Measurements from ENCODE around the gene ZSCAN10.
A peak's percentile ranks its signal among the peaks of the same experiment; 100 is the strongest.

ZSCAN10 gene

DNA sequence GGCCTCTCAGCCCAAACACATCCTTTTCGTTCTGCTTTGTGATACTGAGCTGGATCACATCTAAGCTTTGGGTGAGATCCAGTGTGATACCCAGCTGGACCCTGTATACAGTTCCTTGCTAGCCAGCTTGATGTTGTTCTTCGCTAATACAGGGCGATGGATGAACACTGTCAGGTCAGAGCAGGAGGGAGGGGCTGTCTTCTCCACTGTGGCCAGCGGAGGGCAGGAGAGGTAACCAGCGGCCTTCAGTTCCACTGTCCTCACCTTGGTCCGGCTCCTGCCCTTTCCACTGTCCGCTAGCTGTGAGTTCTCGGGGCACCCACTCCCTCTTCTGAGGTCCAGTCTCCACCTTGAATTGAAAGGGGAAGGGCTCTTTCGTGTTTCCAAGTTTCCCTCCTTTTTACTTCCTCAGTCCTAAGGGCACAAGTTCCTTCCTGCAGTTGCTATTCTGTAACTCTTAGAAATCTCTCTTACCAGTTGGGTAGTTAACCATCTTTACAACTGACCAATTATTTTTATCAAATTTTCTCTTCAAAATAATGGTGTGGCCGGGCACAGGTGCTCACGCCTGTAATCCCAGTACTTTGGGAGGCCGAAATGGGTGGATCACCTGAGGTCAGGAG is 32.8 kb upstream of the ZSCAN10 start:
- Histone ChIP-seq H3K36me3 (ENCODE audit: insufficient read depth, low read depth, low read length) (peaks cover 20% of the 10 kb centered on the region; the same call in 1 of the 2 replicates), H3K9ac (ENCODE audit: low read depth, low read length) (no peak overlapping the region), H3K9me3 (ENCODE audit: insufficient read depth, low read depth, low read length) (no peaks in the 10 kb centered on the region), H3K4me1 (ENCODE audit: insufficient read depth, low read length) (peaks cover 10% of the 10 kb centered on the region; the same call in 1 of the 2 replicates), H3K27ac (ENCODE audit: low read length) (no peak overlapping the region), H3K4me3 (ENCODE audit: low read length) (no peak overlapping the region), H3K27me3 (ENCODE audit: insufficient read depth, low read length) (no peaks in the 10 kb centered on the region)

- Histone ChIP-seq H3K4me1 (ENCODE audit: insufficient read depth, low read length) (peaks cover 12% of the 10 kb centered on the region), H3K27ac (ENCODE audit: low read length) (no peak overlapping the region), H3K36me3 (ENCODE audit: insufficient read depth, low read depth, low read length) (peaks cover 20% of the 10 kb centered on the region; the same call in 1 of the 2 replicates), H3K27me3 (ENCODE audit: insufficient read depth, low read length) (no peaks in the 10 kb centered on the region), H3K9me3 (ENCODE audit: insufficient read depth, low read depth, low read length) (no peaks in the 10 kb centered on the region), H3K4me3 (ENCODE audit: low read length) (no peak overlapping the region), H3K9ac (ENCODE audit: low read depth, low read length) (no peak overlapping the region)
These were observed 30.3 kb upstream of the ZSCAN10 start for GRCh38 chr16:3129137-3130131.

- Histone ChIP-seq H3K9me3 (ENCODE audit: insufficient read depth, low read depth, low read length) (no peaks in the 10 kb centered on the region), H3K4me1 (ENCODE audit: insufficient read depth, low read length) (peaks cover 9% of the 10 kb centered on the region), H3K4me3 (ENCODE audit: low read length) (peak overlapping the region; percentile 33), H3K9ac (ENCODE audit: low read depth, low read length) (no peak overlapping the region; the same call in 1 of the 2 replicates), H3K36me3 (ENCODE audit: insufficient read depth, low read depth, low read length) (peaks cover 20% of the 10 kb centered on the region; the same call in 1 of the 2 replicates), H3K27ac (ENCODE audit: low read length) (no peak overlapping the region), H3K27me3 (ENCODE audit: insufficient read depth, low read length) (no peaks in the 10 kb centered on the region)
These were observed 28.7 kb upstream of the ZSCAN10 start for GRCh38 chr16:3127745-3128144.

DNA sequence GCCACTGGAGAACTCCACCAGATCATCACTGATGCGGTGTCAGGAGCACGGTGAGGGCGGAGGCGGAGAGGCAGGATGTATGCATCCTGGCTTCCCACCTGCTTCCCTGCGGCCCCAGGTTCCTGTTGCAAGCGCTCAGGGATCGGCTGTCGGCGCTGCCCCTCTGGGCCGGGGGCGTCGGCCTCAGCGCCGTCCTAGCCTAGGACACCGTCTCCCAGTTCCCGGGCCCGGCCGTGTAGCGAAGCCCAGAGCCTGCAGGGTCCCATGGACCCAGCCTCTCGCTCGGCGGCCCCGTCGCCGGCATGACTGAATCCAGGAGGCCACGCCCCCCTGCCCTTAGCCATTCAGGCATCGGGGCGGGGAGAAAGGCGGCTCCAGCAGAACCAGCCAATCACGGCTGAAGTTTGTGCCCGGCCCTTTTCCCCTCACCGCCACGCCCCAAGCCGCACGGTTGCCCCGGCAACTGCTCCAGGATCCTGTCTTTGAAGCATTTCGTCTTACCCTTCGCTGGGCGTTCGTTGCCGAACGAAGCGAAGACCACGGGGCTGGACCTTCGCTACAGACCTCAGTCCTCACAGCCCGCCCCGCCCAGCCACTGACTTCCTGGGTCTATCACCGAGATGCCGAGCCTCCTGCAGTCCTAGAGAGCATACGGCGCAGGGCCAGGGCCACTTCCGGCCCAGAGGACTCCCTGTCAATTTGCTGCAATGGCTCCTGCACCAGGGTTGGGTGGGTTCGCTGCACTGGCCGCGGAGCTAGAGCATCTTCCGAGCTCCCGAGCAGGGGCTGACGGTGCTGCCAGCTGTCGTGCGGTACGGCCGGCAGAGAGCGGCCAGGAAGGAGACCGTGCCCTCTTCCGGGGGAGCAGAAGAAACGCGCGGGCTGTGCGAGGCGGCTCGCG is 25.1 kb upstream of the ZSCAN10 start:
- Histone ChIP-seq H3K4me3 (ENCODE audit: low read length) (peak overlapping the region; percentile 76), H3K27me3 (ENCODE audit: insufficient read depth, low read length) (no peaks in the 10 kb centered on the region), H3K9ac (ENCODE audit: low read depth, low read length) (peak overlapping the region; percentile 57; the same call in 1 of the 2 replicates), H3K27ac (ENCODE audit: low read length) (no peak overlapping the region), H3K9me3 (ENCODE audit: insufficient read depth, low read depth, low read length) (no peaks in the 10 kb centered on the region), H3K36me3 (ENCODE audit: insufficient read depth, low read depth, low read length) (peaks cover 17% of the 10 kb centered on the region), H3K4me1 (ENCODE audit: insufficient read depth, low read length) (peaks cover 9% of the 10 kb centered on the region)

GRCh38 chr16:3122926-3123570 is 24.0 kb upstream of the ZSCAN10 start:
- Histone ChIP-seq H3K36me3 (ENCODE audit: insufficient read depth, low read depth, low read length) (peaks cover 23% of the 10 kb centered on the region), H3K27me3 (ENCODE audit: insufficient read depth, low read length) (no peaks in the 10 kb centered on the region), H3K9me3 (ENCODE audit: insufficient read depth, low read depth, low read length) (no peaks in the 10 kb centered on the region), H3K4me1 (ENCODE audit: insufficient read depth, low read length) (peaks cover 9% of the 10 kb centered on the region), H3K27ac (ENCODE audit: low read length) (no peak overlapping the region), H3K9ac (ENCODE audit: low read depth, low read length) (no peak overlapping the region), H3K4me3 (ENCODE audit: low read length) (no peak overlapping the region; the same call in 1 of the 2 replicates)

- no peak overlapping the region for H3K9ac ChIP-seq (ENCODE audit: low read depth, low read length)
- peaks cover 25% of the 10 kb centered on the region for H3K36me3 ChIP-seq (ENCODE audit: insufficient read depth, low read depth, low read length)
- no peak overlapping the region for H3K27ac ChIP-seq (ENCODE audit: low read length)
These were observed 22.9 kb upstream of the ZSCAN10 start for GRCh38 chr16:3121851-3122467.

DNA sequence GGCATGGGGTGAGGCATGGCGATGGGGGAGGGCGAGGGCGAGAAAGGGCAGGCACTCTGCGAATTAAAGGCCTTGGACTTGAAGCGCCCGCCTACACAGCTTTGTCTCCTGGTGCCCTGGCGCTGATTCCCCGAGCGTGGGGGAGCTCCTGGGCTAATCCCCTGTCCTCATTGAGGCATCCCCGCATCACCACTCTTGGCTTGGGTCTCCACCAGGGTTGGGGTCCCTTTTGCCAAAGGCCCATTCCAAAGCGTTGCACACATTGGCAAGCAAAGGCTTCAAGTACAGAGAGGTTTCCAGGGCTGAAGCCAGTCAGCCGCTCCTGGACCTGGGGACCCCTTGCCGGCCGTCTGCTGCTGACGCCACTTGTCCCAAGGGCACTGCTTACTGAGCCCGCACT is 21.3 kb upstream of the ZSCAN10 start:
- H3K4me1 ChIP-seq (ENCODE audit: insufficient read depth, low read length), result no peaks in the 10 kb centered on the region
- no peaks in the 10 kb centered on the region for H3K9me3 ChIP-seq (ENCODE audit: insufficient read depth, low read depth, low read length)
- no peak overlapping the region for H3K4me3 ChIP-seq (ENCODE audit: low read length)
- no peak overlapping the region for H3K27ac ChIP-seq (ENCODE audit: low read length)
- H3K9ac ChIP-seq (ENCODE audit: low read depth, low read length), result no peak overlapping the region
- H3K27me3 ChIP-seq (ENCODE audit: insufficient read depth, low read length), result no peaks in the 10 kb centered on the region
- H3K36me3 ChIP-seq (ENCODE audit: insufficient read depth, low read depth, low read length), result peaks cover 37% of the 10 kb centered on the region

More at GRCh38 chr16:3121851-3122467, 22.9 kb upstream of the ZSCAN10 start:
- Histone ChIP-seq H3K9me3 (ENCODE audit: insufficient read depth, low read depth, low read length) (no peaks in the 10 kb centered on the region), H3K4me1 (ENCODE audit: insufficient read depth, low read length) (peaks cover 2% of the 10 kb centered on the region; the same call in 1 of the 2 replicates), H3K27me3 (ENCODE audit: insufficient read depth, low read length) (no peaks in the 10 kb centered on the region), H3K4me3 (ENCODE audit: low read length) (no peak overlapping the region)

- Histone ChIP-seq H3K4me3 (ENCODE audit: low read length) (no peak overlapping the region), H3K36me3 (ENCODE audit: insufficient read depth, low read depth, low read length) (peaks cover 42% of the 10 kb centered on the region), H3K27ac (ENCODE audit: low read length) (no peak overlapping the region), H3K4me1 (ENCODE audit: insufficient read depth, low read length) (no peaks in the 10 kb centered on the region), H3K9ac (ENCODE audit: low read depth, low read length) (no peak overlapping the region), H3K27me3 (ENCODE audit: insufficient read depth, low read length) (no peaks in the 10 kb centered on the region), H3K9me3 (ENCODE audit: insufficient read depth, low read depth, low read length) (no peaks in the 10 kb centered on the region)
These were observed 20.8 kb upstream of the ZSCAN10 start for GRCh38 chr16:3119701-3120408.

- Histone ChIP-seq H3K4me3 (ENCODE audit: low read length) (no peak overlapping the region), H3K4me1 (ENCODE audit: insufficient read depth, low read length) (no peaks in the 10 kb centered on the region), H3K27me3 (ENCODE audit: insufficient read depth, low read length) (no peaks in the 10 kb centered on the region), H3K9me3 (ENCODE audit: insufficient read depth, low read depth, low read length) (no peaks in the 10 kb centered on the region), H3K27ac (ENCODE audit: low read length) (no peak overlapping the region), H3K9ac (ENCODE audit: low read depth, low read length) (no peak overlapping the region), H3K36me3 (ENCODE audit: insufficient read depth, low read depth, low read length) (peaks cover 46% of the 10 kb centered on the region)
These were observed 20.2 kb upstream of the ZSCAN10 start for GRCh38 chr16:3119286-3119685.

DNA sequence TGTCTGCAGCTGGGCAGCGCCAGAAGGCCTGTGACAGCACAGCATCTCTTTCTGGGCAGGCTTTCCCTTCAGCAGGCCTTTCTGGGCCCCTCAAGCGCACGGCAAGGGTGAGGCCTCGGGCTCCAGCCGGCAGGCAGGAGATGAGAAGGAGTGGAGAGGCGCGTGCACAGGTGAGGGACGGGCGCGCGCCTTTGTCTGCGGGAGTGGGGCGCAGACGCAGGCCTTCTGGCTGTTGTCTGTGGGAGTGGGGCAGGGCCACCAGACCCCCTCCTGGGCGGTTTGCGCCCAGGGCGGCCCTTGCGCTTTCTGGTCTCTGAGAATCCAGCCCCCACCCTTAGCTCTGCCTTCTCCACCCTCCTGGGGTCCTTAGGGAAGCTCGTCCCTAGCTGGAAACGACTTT is 19.8 kb upstream of the ZSCAN10 start:
- Histone ChIP-seq H3K9me3 (ENCODE audit: insufficient read depth, low read depth, low read length) (no peaks in the 10 kb centered on the region), H3K36me3 (ENCODE audit: insufficient read depth, low read depth, low read length) (peaks cover 46% of the 10 kb centered on the region), H3K4me3 (ENCODE audit: low read length) (no peak overlapping the region), H3K27ac (ENCODE audit: low read length) (no peak overlapping the region), H3K9ac (ENCODE audit: low read depth, low read length) (no peak overlapping the region), H3K4me1 (ENCODE audit: insufficient read depth, low read length) (no peaks in the 10 kb centered on the region), H3K27me3 (ENCODE audit: insufficient read depth, low read length) (no peaks in the 10 kb centered on the region)
